ENCODE data around the gene MATCAP1.

The MATCAP1 gene

GRCh38 chr16:67206838-67207248 lies 23.1 kb upstream of the MATCAP1 start:
- no peak for DNase-seq (ENCODE audit: extremely low read depth, low read depth)
- TF ChIP-seq, protein P1, sequence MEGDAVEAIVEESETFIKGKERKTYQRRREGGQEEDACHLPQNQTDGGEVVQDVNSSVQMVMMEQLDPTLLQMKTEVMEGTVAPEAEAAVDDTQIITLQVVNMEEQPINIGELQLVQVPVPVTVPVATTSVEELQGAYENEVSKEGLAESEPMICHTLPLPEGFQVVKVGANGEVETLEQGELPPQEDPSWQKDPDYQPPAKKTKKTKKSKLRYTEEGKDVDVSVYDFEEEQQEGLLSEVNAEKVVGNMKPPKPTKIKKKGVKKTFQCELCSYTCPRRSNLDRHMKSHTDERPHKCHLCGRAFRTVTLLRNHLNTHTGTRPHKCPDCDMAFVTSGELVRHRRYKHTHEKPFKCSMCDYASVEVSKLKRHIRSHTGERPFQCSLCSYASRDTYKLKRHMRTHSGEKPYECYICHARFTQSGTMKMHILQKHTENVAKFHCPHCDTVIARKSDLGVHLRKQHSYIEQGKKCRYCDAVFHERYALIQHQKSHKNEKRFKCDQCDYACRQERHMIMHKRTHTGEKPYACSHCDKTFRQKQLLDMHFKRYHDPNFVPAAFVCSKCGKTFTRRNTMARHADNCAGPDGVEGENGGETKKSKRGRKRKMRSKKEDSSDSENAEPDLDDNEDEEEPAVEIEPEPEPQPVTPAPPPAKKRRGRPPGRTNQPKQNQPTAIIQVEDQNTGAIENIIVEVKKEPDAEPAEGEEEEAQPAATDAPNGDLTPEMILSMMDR (IDR thresholded peaks at IDR 0.05; ENCODE audit: low read depth, low read length, missing control alignments): no peak

DNA sequence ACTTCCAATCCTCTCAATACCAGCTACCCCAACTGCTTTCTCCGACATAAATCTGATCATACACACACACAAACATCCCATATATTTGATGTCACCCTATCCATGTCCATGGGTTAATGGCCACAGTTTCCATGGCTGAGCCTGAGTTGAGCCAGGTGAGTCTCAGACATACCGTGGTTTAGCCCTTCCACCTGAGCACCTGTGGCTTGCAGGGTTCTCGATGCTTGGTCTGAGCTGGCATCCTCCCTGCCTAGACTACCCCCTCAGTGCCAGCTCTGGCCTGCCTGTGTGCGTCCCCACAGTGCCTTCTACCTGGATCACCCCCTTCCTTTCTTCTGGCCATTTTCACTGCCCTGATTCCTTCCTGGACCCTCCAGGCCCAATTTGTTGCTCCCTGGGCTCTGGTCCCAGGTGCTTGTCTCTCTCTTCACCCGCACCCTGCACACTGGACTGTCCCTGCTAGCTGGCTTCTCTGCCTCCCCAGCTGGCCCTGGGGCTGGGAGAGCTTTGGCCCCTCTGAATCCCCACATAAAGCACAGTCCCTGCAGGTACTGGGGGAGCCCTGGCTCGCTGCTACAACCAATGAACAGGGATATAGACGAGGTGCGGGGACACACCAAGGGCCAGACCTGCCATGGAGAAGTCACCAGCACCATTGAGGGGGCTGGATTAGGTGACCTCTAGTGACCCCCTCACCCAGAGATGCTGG lies 22.5 kb upstream of the MATCAP1 start:
- no peak overlapping the region for H3K4me3 ChIP-seq (replicated peaks; ENCODE audit: low read depth, low read length)
- DNase-seq (ENCODE audit: extremely low read depth, low read depth): no peak
- TF ChIP-seq, protein P1 (IDR thresholded peaks at IDR 0.05; ENCODE audit: low read depth, low read length, missing control alignments): no peak

More at GRCh38 chr16:67206838-67207248, 23.1 kb upstream of the MATCAP1 start:
- H3K4me3 ChIP-seq (replicated peaks; ENCODE audit: low read depth, low read length): no peak overlapping the region

DNA sequence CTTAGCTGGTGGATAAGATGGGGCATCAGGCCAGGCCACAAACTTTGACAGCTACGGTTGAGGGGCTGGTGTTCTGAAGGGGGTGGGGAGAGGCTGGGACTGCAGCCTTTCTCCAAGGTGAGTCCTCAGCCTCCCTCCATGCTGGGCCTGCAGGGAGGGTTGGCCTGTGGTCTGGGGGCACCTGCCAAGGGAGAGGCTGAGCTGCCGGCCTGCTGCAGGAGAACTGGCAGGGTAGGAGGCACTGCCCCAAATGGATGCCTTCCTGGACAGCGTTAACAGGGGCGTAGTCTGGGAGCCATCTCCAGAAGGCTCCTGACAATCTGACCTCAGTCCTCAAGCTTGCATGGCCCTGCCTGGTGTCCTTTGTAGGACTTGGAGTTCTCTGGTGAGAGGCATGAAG lies 20.3 kb upstream of the MATCAP1 start:
- no peak for DNase-seq (ENCODE audit: extremely low read depth, low read depth)
- H3K4me3 ChIP-seq (replicated peaks; ENCODE audit: low read depth, low read length): no peak overlapping the region
- TF ChIP-seq, protein P1 (IDR thresholded peaks at IDR 0.05; ENCODE audit: low read depth, low read length, missing control alignments): no peak

DNA sequence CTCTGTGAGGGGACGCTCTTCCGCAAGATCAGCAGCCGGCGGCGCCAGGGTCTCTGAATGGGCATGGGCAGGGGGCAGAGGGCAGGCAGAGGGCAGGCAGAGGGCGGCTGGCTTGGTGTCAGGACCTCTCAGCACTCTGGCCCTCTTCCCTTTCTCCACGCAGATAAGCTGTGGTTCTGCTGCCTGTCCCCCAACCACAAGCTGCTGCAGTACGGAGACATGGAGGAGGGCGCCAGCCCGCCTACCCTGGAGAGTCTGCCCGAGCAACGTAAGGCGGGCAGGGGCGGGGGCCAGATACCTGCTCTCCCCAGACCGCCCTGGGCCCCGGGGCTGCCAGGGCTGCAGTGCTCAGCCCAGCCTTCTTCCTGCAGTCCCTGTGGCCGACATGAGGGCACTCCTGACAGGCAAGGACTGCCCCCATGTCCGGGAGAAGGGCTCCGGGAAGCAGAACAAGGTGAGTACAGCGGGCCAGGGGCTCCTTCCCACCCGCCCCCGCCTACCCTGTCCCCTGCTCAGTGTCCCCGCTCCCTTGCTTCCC lies 19.3 kb upstream of the MATCAP1 start:
- DNase-seq (ENCODE audit: extremely low read depth, low read depth): no peak
- TF ChIP-seq, protein P1 (IDR thresholded peaks at IDR 0.05; ENCODE audit: low read depth, low read length, missing control alignments): no peak
- H3K4me3 ChIP-seq (replicated peaks; ENCODE audit: low read depth, low read length): no peak overlapping the region

GRCh38 chr16:67202426-67202825 lies 18.7 kb upstream of the MATCAP1 start:
- TF ChIP-seq, protein P1 (IDR thresholded peaks at IDR 0.05; ENCODE audit: low read depth, low read length, missing control alignments): no peak
- H3K4me3 ChIP-seq (replicated peaks; ENCODE audit: low read depth, low read length): no peak overlapping the region
- no peak for DNase-seq (ENCODE audit: extremely low read depth, low read depth)

GRCh38 chr16:67201411-67202345 lies 17.9 kb upstream of the MATCAP1 start:
- TF ChIP-seq, protein P1 (IDR thresholded peaks at IDR 0.05; ENCODE audit: low read depth, low read length, missing control alignments): no peak
- no peak overlapping the region for H3K4me3 ChIP-seq (replicated peaks; ENCODE audit: low read depth, low read length)
- DNase-seq (ENCODE audit: extremely low read depth, low read depth): no peak
